HCT116 (cell line): ENCODE results near the gene MINDY3.

ENCODE experiments used
- EZH2phosphoT487 ChIP-seq: fragments of 200-600 bp; IDR thresholded peaks from 2 replicates; pipeline ENCODE4 v1.6.1; 2018; ENCODE audit warnings: antibody characterized with exemption, borderline replicate concordance
- FOSL1 ChIP-seq: IDR thresholded peaks from 2 replicates; pipeline ENCODE4 v1.6.1; 2012; ENCODE audit warnings: low read depth
- RAD21 ChIP-seq: IDR thresholded peaks from 2 replicates; pipeline ENCODE4 v1.6.1; 2012; ENCODE audit warnings: low read depth, mild to moderate bottlenecking
- TF ChIP-seq, protein P1 (sequence below), 3 experiments: fragments of 200-600 bp in 1 of 3; sonication (generic) in 1 of 3; IDR thresholded peaks in 2 of 3; conservative IDR thresholded peaks in 1 of 3; 2 replicates each; pipeline ENCODE4 v1.5.1; 2012 to 2017; ENCODE audit warnings: low read depth in 2 of 3, low read length in 2 of 3, antibody characterized with exemption in 1 of 3, borderline replicate concordance in 1 of 3, control low read depth in 1 of 3, mild to moderate bottlenecking in 1 of 3, mixed read lengths in 1 of 3, mixed run types in 1 of 3, moderate library complexity in 1 of 3; ENCODE audit not compliant: insufficient read depth in 1 of 3

DNA sequence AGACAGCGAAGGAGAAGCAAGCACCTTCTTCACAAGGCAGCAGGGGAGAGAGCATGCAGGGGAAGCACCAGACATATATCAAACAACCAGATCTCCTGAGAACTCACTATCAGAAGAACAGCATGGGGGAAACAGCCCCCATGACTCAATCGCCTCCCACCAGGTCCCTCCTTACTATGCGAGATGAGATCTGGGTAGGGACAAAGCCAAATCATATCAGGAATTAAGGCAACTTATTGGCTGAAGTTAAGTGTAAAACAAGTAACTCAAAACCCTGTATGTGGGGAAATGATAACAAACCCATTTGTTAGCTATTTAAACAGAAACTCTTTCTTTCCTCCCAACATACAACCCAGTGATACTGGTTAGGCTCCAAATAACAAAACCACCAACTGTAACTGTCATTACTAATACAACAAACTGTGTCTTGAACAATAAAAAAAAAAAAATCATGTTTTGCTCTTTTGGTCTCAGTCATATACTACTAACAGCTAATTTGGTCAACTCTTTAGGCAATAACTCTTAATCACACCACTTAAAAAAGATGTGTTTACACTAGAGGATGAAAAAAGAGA, 57.8 kb downstream of the MINDY3 start:
- TF ChIP-seq, protein P1, sequence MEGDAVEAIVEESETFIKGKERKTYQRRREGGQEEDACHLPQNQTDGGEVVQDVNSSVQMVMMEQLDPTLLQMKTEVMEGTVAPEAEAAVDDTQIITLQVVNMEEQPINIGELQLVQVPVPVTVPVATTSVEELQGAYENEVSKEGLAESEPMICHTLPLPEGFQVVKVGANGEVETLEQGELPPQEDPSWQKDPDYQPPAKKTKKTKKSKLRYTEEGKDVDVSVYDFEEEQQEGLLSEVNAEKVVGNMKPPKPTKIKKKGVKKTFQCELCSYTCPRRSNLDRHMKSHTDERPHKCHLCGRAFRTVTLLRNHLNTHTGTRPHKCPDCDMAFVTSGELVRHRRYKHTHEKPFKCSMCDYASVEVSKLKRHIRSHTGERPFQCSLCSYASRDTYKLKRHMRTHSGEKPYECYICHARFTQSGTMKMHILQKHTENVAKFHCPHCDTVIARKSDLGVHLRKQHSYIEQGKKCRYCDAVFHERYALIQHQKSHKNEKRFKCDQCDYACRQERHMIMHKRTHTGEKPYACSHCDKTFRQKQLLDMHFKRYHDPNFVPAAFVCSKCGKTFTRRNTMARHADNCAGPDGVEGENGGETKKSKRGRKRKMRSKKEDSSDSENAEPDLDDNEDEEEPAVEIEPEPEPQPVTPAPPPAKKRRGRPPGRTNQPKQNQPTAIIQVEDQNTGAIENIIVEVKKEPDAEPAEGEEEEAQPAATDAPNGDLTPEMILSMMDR (IDR thresholded peaks at IDR 0.05 in 2 of 3, conservative IDR thresholded peaks at IDR 0.05 in 1 of 3; ENCODE audit: borderline replicate concordance in 1 of 3, insufficient read depth in 1 of 3, low read depth in 2 of 3, low read length in 2 of 3), result no peak
- TF ChIP-seq FOSL1 (no peak), EZH2phosphoT487 (no peak), RAD21 (no peak)
